ENCODE results near the gene PYGL. TPM values are rescaled to one million over a fixed set of nuclear protein-coding genes. Genes with fewer than 3 reads are reported as not detected.

PYGL gene
- total and polyA plus RNA-seq, 10 of the 15 experiments (the other 5 are each of a cell fraction or from before 2014, with no cell fraction given) = 0.05 to 1.4 (median 0.79) TPM

DNA sequence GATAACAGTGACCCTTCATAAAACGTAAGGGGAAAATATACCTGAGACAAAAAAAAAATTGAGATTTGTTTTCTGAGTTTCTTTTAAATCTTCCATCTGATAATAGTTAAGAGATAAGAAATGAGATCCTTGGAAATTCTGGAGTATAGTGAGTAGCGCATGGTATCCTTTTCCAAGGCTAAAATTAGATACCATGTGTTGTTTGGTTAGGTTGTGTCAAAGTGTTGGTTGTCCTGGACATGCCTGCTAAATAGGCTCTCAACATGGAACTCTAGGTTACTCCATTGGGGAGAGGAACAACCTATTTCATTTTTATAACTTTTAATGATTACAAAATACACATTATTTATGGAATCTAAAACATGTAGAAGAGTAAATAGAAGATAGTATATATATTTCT is 14.8 kb downstream of the PYGL start (continued):
- TF ChIP-seq, protein P1, sequence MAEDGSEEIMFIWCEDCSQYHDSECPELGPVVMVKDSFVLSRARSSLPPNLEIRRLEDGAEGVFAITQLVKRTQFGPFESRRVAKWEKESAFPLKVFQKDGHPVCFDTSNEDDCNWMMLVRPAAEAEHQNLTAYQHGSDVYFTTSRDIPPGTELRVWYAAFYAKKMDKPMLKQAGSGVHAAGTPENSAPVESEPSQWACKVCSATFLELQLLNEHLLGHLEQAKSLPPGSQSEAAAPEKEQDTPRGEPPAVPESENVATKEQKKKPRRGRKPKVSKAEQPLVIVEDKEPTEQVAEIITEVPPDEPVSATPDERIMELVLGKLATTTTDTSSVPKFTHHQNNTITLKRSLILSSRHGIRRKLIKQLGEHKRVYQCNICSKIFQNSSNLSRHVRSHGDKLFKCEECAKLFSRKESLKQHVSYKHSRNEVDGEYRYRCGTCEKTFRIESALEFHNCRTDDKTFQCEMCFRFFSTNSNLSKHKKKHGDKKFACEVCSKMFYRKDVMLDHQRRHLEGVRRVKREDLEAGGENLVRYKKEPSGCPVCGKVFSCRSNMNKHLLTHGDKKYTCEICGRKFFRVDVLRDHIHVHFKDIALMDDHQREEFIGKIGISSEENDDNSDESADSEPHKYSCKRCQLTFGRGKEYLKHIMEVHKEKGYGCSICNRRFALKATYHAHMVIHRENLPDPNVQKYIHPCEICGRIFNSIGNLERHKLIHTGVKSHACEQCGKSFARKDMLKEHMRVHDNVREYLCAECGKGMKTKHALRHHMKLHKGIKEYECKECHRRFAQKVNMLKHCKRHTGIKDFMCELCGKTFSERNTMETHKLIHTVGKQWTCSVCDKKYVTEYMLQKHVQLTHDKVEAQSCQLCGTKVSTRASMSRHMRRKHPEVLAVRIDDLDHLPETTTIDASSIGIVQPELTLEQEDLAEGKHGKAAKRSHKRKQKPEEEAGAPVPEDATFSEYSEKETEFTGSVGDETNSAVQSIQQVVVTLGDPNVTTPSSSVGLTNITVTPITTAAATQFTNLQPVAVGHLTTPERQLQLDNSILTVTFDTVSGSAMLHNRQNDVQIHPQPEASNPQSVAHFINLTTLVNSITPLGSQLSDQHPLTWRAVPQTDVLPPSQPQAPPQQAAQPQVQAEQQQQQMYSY (CRISPR knock-in tag; IDR thresholded peaks at IDR 0.05) = no peak
- TF ChIP-seq, protein P2, sequence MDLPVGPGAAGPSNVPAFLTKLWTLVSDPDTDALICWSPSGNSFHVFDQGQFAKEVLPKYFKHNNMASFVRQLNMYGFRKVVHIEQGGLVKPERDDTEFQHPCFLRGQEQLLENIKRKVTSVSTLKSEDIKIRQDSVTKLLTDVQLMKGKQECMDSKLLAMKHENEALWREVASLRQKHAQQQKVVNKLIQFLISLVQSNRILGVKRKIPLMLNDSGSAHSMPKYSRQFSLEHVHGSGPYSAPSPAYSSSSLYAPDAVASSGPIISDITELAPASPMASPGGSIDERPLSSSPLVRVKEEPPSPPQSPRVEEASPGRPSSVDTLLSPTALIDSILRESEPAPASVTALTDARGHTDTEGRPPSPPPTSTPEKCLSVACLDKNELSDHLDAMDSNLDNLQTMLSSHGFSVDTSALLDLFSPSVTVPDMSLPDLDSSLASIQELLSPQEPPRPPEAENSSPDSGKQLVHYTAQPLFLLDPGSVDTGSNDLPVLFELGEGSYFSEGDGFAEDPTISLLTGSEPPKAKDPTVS (IDR thresholded peaks at IDR 0.05; ENCODE audit: low read depth, low read length) = no peak
- no peak for TF ChIP-seq CHD1 (IDR thresholded peaks at IDR 0.05; ENCODE audit: low read depth, low read length)

DNA sequence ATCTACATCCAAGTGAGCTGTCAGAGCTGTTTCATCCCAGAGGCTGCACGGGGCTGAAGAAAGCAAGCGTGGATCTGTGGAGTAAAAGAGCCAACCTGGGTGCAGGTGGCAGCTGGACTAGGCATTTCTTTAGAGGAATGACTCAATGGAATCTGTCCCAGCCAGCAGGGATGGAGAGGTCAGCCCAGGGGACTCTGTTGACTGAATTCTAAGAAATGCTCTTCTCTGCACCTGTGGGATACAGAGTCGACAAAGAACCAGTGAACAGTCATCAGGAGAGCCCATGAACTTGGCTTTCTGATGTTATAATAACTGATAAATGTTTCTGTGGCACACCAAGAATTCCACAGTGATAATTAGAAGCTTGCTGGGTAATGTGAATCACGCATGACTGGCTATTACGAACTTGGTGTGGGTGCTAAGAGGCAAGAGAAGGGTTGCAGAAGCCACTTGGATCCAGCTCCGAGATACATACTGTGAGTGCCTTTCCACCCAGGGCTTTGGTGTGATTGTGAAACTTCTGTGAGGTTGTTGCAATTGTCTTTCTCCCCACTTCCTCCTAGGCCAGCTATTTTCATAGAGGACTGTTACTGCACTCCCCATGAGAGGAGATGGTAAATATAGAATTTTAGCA is 16.2 kb downstream of the PYGL start:
- Histone ChIP-seq H2AFZ (ENCODE audit: control insufficient read depth, low read depth, low read length) (no peak overlapping the region), H3K4me2 (ENCODE audit: control insufficient read depth, insufficient read depth) (no peak overlapping the region), H3K27ac (ENCODE audit: control insufficient read depth, insufficient read depth) (no peak overlapping the region), H3K9ac (ENCODE audit: control insufficient read depth, insufficient read depth, low read length) (no peak overlapping the region), H3K36me3 (ENCODE audit: control insufficient read depth in 2 of 2, insufficient read depth in 2 of 2, low read length in 1 of 2) (no peaks in the 10 kb centered on the region), H4K20me1 (ENCODE audit: control insufficient read depth, insufficient read depth) (no peaks in the 10 kb centered on the region), H3K79me2 (ENCODE audit: control insufficient read depth, insufficient read depth, low read length) (no peaks in the 10 kb centered on the region), H3K27me3 (replicated peaks in 1 of 2; ENCODE audit: control insufficient read depth in 2 of 2, insufficient read depth in 2 of 2, low read length in 1 of 2) (no peaks in the 10 kb centered on the region; a peak in 1 of 4 replicates), H3K4me3 (no peak overlapping the region), H3K9me3 (replicated peaks; ENCODE audit: control insufficient read depth, insufficient read depth, low read length) (no peaks in the 10 kb centered on the region), H3K4me1 (ENCODE audit: control insufficient read depth, insufficient read depth, low read length) (peaks cover 6% of the 10 kb centered on the region)
- peak; percentile 38 for FAIRE-seq
- ChIA-PET RAD21 (ENCODE audit: unreplicated experiment) (no interaction called here), CTCF (interaction anchor here (1.0 kb wide), 1 partner anchor 10 kb away, joined by 3 read pairs; no protein-coding TSS in a partner anchor), POLR2A (no interaction called here), SMC1A (ENCODE audit: uncharacterized antibody, unreplicated experiment) (no interaction called here)
- no TSS peak for BruUV-seq (replicated peaks)
- WGBS (ENCODE audit: insufficient coverage, insufficient replicate concordance, low lambda C conversion rate, missing lambda C conversion rate) = 14% methylated on average over 6 of the region's 6 CpGs
- ATAC-seq = peak; percentile 80
- in situ Hi-C loops (cut with MboI) = no loop called here
- TF ChIP-seq SPI1 (IDR thresholded peaks at IDR 0.05; ENCODE audit: borderline replicate concordance, insufficient read depth, low read depth, low read length) (peak; percentile 77), TARDBP (IDR thresholded peaks at IDR 0.05; ENCODE audit: borderline replicate concordance) (no peak), SIN3A (IDR thresholded peaks at IDR 0.05; ENCODE audit: low read depth, low read length) (no peak), CREB1 (IDR thresholded peaks at IDR 0.05; ENCODE audit: low read depth) (no peak), CHD2 (IDR thresholded peaks at IDR 0.05; ENCODE audit: borderline replicate concordance, low read depth, low read length) (no peak), NFYB (IDR thresholded peaks at IDR 0.05; ENCODE audit: insufficient read depth, low read depth, low read length) (no peak)
- intact Hi-C loops (cut with micrococcal nuclease; ENCODE audit: unreplicated experiment) = no loop called here
- DNase-seq (ENCODE audit: low read depth, low spot score) = peak; percentile 7
